Measurements from ENCODE around the gene GNRH2.
"Not testable (repeated sequence)": the region's sequence is repeated elsewhere in the genome, so short reads cannot be mapped to it uniquely, and the experiment has no call there.

GNRH2 gene, protein sequence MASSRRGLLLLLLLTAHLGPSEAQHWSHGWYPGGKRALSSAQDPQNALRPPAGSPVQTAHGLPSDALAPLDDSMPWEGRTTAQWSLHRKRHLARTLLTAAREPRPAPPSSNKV

DNA sequence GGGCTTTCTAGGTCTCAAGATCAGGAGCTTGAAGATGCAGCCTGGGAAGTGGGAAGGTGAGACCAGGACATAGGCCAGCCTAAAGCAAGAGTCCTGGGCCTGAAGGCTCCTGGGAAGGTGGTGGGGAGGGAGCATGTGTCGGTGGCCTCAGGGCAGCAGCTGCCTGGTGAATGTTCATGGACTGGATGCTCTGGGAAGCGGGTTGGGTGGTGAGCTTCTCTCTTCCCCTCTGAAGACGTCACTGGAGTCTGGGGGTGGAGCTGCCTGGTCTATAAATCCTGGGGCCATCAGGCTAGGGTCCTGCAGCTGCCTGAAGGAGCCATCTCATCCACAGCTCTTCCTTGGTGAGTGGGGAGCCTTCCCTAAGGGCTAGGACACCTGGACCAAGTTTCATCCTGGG, at the start of gene GNRH2:
Gene GNRH2, plus strand, starts transcription at position 301 of the 400 bp plus-strand sequence. CDS start 793 bp downstream, outside the sequence.
- no peak for DNase-seq

DNA sequence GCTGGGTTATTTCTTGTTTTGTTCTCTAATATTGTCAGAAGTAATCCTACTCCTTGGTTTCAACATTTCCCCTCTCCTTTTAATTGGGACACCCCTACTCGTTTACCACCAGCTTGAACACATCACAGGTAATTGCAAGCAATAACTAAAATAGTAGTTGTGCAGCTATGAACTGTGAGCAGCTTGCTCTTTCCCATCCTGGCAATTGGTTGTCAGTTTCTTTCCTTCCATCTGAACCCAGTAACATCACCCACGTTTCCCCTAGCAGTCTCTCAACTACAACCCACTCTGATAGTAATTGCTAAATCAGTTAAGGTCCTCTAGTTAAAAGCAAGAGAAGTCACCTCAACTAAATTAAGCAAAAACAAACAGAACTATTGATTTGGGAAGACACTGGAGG, 47.6 kb upstream of the GNRH2 start:
- no peak for DNase-seq

DNA sequence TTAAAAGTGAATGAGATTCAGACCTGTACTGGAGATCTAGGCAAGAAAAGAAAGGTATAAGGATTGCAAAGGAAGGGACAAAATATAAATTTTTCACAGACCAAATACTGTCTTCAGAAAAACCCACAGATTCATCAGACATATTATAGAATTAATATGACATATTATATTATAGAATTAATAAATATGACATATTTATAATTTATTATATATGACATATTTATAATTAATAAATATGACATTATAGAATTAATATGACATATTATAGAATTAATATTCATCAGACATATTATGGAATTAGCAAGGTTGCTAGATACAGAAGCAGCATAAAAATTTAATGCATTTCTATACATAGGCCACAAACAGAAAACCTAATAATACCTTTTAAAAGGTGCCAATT, 44.7 kb upstream of the GNRH2 start:
- no peak for DNase-seq

DNA sequence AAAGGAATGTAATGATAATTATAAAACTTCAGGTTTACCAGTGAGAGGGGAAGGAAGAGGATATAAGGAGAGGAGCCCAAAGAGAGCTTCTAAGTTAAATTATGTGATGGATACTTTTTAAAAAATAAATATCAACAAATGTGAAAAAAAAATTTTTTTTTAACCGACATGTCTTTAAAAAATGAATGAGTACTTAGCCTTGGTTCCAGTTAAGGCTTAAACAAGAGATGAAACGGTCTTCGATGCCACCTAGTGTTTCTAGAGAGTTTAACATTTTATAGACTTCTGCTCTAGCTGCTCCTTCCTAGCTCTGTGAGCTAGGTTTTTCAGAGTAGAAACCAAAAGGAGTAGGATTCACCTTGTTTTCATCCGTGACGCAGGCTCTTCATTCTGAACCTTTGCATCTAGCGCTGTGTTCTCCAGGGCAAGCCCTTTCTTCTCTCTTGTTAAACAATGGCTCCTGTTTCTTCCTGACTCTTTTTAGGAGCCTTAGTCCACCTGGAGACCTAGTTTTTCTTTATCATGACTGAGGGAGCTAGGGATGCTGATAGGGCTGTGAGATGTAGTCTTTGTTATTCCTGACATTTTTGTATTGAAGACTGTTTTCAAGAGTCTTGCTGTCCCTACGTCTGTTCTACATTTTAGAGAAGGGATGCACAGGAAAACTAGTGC, 42.4 kb upstream of the GNRH2 start:
- DNase-seq, result no peak

DNA sequence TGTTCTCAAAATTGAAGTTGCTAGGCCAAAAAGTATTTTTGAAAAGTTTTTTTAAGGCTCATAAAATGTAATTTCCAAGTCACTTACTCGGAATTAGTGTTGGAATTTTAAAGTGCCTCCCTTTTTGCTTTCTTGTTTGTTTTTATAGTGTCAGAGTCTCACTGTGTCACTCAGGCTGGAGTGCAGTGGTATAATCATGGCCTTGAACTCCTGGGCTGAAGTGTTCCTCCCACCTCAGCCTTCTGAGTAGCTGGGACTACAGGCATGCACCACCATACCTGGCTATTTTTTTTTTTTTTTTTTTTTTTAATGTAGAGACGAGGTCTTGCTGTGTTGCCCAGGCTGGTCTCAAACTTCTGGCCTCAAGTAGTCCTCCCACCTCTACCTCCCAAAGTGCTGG, 40.0 kb upstream of the GNRH2 start:
- DNase-seq, result no peak

DNA sequence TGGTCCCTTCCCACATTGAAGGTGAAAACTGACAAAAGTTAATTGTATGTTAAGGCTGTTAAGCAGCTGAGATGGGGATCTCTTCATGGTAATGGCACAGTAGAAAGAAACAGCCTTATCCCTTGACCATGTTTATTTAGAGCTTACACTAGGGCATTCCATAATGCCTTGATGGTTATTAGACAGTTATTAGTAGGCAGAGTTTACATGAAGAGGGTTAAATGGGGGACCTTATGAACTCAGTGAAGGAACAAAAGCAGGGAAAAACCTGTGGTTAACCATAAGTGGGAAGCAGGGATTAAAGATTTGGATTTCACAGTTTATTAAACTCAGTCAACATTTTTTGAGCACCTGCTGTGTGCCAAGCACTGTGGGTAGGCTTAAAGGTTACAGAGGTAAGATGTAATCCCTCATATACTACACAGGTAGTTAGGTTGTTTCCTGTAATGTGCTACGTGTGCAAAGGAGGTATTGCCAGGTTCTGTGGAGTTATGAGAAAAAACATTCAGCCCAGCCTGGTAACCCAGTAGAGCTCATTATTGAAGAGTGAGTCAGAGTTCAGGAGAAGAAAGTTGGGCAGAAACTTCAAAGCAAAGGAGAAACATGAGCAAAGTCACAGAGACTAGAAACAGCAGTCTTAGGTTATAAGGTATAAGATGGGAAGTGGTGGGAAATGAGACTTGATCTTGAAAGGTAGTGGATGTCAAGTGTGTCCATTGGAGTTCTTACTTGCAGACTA, 32.3 kb upstream of the GNRH2 start:
- DNase-seq, result no peak

DNA sequence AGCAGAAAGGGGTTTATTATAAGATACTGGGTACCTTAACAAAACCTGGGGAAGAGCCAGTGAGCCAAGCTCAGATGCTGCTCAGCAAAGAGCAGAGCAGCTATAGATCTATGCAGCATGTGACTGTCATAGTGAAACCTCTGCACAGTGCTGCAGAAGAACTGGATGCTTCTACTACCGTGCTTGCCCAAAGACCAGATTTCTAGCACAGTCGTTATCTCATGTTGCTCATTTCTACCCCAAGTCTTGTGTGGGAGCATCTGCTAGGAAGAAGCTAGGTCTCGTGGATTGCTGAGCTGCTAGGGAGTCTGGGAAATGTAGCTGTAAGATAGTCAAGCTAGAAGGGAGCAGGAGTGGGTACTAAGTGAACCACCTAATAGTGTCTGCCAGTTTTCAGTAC, 31.7 kb upstream of the GNRH2 start:
- no peak for DNase-seq

DNA sequence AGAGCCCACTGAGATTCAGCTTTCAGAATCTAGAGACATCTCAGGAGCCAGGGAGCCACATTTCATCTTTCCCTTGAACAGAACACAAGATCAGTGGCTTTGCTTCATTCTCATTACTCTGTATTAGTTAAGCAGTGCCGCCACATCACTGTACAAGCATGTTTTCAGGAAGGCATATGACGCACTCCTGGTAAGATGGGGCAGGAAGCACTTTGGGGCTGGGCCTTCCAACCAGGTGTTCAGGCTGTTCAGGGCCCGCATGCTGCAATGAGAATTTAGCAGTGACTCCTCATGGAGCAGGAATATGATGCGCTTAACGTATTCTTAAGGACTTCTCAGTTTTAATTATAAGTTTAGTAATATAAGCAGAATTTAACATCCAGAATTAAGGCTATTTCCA, 29.7 kb upstream of the GNRH2 start:
- no peak for DNase-seq

DNA sequence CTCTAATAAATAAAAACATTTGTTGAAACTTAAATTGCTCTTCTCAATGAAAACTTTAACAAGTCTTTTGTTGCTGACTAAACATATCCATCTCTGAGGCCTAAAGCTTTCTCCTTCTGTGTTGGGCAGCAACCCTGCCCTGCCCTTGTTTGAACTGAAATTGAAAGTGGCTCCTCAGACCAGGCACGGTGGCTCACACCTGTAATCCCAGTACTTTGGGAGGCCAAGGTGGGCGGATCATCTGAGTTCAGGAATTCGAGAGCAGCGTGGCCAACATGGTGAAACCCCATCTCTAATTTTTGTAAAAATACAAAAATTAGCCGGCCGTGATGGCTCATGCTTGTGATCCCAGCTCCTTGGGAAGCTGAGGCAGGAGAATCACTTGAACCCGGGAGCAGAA, 29.2 kb upstream of the GNRH2 start:
- no peak for DNase-seq

DNA sequence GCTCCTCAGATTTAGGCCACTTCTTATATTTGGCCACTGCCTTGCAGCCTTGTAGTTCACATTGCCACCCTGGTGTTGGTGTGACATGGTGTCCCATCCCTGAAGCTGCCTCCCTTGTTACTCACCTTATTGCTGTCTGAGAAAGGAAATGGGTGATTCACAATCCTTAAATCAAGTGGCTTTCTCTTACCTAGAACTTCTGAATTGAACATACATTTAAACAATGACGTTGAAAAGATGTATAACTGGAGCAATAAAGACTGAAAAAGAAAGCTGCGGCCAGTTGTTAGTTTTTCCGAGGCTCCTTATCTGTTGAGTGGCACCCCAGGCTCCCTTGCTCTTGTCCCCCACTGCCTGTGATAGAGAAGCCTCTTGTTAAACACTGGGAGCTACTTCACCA, 28.8 kb upstream of the GNRH2 start:
- no peak for DNase-seq

DNA sequence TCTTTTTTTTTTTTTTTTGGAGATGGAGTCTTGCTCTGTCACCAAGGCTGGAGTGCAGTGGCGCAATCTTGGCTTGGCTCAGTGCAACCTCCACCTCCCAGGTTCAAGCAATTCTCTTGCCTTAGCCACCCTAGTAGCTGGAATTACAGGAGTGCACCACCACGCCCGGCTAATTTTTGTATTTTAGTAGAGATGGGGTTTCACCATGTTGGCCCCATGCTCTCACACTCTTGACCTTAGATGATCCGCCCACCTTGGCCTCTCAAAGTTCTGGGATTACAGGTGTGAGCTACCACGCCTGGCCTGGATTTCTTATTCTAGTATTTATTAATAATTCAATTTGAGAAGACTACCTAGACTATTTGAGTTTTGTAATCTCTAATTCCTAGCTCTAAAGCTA, 28.1 kb upstream of the GNRH2 start:
- not testable (repeated sequence) for DNase-seq

DNA sequence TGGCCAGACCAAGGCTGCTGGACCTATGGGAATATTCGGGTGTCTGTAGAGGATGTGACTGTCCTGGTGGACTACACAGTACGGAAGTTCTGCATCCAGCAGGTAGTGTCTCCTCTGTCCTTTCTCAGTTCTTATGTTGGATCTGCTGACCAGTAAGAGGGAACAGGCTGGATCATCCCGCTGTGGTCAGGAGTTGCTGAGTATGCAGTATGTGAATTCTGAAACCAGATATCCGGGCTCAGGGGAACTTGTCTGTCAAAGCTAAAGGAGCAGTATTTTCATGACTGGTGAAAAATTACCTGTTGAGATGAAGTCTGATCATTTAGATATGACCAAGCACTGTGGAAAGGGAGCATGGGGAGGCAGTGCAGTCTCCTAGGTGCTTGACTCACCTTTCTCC, 22.1 kb upstream of the GNRH2 start:
- DNase-seq, result no peak

DNA sequence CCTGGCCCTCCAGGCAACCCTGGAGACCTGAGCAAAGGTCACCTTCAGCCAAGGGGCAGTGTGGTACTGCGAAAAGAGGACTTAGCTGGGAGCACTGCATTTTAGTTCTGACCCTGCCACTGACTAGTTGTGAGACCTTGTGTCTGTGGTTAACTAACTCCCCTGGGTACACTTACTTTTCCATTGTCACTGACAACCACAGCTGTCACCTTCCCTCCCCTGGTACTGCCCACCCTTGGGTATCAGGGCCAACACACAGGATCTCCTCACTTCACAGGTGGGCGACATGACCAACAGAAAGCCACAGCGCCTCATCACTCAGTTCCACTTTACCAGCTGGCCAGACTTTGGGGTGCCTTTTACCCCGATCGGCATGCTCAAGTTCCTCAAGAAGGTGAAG, 21.6 kb upstream of the GNRH2 start:
- no peak for DNase-seq

DNA sequence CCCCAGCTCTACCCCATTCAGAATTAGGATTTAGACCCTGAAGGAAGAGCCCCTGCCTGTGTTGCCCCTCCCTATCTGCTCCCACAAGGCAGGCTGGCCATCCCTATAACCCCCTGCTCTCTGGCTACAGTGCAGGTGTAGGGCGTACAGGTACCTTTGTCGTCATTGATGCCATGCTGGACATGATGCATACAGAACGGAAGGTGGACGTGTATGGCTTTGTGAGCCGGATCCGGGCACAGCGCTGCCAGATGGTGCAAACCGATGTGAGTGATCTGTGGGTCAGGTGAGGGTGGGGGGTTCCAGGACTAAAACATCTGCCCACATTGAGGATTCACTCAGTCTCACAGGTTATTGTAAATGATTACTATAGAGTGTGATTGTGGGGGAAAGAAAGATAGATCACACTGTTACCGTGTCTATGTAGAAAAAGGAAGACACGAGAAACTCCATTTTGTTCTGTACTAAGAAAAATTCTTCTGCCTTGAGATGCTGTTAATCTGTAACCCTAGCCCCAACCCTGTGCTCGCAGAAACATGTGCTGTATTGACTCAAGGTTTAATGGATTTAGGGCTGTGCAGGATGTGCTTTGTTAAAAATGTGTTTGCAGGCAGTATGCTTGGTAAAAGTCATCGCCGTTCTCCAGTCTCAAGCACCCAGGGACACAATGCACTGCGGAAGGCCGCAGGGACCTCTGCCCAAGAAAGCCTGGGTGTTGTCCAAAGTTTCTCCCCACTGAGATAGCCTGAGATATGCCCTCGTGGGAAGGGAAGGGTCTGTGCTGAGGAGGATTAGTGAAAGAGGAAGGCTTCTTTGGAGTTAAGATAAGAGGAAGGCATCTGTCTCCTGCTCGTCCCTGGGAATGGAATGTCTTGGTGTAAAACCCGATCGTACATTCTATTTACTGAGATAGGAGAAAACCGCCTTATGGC, 20.6 kb upstream of the GNRH2 start:
- not testable (repeated sequence) for DNase-seq

DNA sequence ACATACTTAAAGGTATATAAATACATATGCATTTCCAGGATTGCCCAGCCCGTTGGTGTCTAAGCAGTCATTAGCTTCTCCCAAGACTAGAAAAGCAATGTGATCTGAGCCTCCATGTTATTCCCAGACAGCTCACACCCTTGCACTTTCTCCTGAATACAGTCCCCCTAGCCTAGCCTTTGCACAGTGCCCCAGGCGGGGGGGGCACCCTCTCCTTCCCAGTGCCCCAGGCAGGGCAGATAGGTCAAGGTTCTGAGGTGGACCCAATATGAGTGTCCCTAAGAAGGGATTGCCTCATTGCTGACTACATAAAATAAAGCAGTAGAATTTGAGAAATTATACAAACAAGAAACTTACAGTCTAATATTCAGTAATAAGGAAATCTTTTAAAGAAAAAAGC, 15.4 kb upstream of the GNRH2 start:
- DNase-seq, result no peak

DNA sequence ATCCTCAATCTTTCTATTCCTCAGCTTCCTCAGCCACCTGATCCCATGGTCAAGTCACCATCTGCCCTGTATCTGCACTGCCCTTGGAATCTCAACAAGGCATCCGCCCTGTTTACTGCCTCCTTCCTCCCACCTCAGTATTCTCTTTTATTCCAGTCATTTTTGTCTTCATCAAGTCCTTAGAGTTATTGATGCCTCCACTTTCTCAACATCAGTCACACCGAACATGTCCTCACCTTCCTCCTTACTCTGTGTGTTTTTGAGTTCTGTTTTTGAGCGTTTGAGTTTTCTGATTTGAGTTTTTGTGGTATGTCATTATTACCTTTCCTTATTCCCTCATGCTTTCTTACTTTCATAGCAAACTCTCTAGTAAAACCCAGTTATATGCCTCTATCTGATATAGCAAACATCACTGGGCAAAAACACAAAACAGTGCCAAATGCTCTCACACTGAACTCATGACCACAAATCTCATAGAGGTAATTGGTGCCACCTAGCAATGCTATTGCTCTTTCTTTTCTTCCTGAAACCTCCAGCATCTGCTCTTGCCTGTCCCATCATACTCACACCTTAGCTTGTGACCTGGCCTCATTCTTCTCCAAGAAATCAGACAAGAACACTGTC, 11.8 kb upstream of the GNRH2 start:
- no peak for DNase-seq

DNA sequence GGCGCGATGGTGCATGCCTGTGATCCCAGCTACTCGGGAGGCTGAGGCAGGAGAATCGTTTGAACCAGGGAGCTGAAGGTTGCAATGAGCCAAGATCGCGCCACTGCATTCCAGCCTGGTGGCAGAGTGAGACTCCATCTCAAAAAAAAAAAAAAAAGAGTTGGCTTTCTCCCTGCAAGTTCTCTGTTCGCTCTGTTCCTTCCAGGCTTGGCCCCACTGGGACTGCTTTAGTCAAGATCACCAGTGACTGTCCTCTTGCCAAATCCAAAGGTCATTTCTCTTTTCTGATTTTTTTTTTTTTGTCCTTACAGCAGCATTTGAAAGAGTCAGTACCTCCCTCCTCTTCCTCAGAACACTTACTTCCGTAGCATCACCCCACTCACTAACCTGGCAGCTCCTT, 10.8 kb upstream of the GNRH2 start:
- DNase-seq, result no peak

DNA sequence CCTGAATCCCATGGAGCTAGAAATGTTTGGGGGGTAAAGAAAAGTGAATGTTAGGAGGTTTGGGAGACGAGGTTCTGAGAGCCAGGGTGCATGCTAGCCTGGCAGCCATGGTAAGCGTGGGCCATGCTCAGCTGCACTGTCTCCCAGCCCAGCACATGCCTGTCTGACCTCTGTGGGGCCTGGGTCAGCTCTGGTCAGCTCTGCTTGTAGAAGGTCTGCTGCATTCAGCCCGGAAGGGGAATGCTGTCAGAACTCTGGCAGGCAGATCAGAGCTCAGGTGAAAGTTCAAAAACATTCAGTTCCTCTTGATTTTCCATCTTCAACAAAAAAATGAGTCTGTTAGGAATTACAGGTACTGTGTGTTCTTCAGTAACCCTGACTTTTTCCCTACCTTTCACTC, 5.8 kb upstream of the GNRH2 start:
- DNase-seq, result no peak

DNA sequence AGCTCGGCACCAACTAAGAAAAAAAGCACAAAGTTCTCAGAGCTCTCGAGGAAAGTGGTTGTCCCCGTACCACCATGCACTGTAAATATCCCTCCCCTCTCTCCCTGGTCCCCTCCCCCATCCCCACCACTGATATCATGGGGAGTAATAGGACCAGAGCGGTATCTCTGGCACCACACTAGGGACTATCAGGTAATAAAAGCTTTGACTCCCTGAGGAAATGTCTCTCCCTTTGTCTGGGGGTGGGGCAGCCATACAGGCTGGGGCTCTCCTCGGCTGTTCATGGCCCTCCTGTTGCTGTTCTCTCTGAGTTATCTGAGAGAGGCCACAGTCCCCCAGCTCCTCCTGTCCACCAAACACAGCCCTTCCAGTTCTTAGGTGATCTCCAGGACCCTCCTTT, 5.0 kb upstream of the GNRH2 start:
- no peak for DNase-seq

DNA sequence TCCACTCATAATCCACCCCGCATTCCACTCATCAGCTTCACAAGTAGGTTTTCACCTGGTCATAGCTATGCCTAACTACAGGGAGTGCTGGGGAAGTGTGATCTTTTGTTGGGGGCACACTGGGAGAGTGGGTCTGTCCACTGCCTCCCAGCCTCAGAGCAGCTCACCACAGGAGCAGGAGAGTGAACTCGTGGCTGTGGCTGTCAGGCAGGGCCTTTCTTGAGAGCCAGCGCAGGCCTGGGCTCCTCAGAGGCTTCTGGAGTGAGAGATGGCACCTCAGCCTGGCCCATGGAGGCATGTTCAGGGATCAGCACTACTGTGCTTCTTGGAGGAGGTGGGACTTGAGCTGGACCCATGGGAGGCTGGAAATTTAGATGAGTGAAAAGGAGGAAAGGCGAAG, 4.0 kb upstream of the GNRH2 start:
- DNase-seq, result no peak

DNA sequence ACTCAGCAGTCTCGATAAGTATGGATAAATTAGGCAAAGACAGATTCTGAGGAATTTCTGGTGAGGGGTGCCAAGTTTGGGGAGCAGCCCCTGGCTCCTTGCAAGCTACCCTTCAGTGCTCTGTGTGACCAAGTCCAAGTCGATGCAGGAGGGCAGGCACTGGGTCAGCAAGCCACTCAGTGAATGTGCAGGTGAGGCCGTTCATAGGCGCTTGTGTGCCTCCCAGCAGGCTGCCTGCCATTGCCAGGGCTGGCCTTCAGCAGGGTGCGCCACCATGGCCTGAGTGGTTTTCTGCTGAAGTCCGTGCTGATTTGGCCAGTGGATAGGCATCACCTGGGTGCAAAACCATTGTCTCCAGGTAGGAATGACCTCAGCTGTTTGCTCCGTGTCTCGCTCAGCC, 3.3 kb upstream of the GNRH2 start:
- no peak for DNase-seq

DNA sequence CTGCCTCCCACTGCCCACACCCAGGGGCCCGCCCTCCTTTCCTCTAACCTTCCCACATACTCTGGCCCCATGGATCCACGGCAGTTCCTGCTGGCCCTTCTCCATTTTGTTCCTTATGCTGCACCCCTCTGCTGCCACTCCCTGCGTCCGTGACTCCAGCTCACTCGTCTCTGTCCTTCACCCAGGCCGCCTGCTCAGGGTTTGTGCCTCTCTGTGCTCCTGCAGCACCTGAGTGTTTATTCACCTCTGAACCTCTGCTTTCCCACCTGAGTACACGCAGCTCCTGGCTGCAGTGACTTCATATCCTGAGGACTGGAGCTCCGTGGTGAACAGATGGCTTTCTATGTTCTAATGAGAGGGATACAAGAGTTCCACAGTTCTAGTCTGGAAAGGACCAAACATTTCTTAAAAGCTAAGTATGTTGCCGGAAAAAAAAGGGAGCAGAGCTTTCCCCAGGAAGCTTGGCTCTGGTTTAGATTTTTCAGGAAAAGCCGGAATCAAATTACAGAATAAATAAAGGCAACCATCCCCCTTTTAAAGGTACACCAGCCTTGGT, 1.5 kb upstream of the GNRH2 start:
- no peak for DNase-seq

DNA sequence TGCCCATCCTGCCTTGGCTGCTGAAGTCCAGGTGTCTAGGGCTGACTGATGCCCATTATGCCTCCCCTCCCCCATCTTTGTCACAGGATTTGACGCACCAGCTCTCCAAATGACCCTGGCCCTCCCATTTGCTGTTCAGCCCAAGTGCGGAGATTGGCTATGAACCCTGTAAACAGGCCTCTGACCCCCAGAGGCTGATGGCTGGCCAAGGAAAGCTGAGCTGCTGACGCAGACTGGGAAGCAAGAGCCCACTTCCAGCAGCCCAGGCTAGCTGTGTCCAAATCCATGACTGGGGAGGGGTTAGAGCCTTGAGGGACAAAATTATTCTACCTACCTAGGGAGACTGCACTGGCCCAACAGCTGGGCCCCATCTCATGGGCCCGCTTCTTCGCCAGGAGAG, 797 bp upstream of the GNRH2 start:
- no peak for DNase-seq
